HG02852 (cell line): ENCODE results near the gene NCAM1.
"Not testable (repeated sequence)": the region's sequence is repeated elsewhere in the genome, so short reads cannot be mapped to it uniquely, and the experiment has no call there.

Experiments used
- ATAC-seq: cut with Tn5 transposase; IDR thresholded peaks from one replicate; pipeline ENCODE4 v1.9.1; 2021; ENCODE audit warnings: mild to moderate bottlenecking, moderate library complexity; ENCODE audit not compliant: unreplicated experiment

The NCAM1 gene

DNA sequence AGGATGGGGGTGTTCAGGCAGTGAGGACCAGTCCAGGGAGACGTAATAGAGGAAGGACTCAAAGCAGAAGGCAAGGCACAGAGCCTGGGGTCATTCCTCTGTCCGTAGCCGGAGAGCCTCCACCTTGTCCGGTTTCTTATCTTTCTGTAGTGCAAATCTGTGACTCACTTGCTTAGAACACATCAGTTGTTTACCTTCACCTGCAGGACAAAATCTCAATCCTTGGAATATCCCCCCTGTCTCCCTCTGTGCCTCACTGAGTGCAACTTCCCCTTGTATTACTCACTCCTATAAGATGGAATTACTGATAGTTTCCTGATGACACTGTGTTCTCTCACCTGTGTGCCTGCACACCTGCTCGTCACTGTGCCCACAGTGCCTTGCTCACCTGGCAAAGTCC is 332.7 kb downstream of the NCAM1 start:
- ATAC-seq = no peak

DNA sequence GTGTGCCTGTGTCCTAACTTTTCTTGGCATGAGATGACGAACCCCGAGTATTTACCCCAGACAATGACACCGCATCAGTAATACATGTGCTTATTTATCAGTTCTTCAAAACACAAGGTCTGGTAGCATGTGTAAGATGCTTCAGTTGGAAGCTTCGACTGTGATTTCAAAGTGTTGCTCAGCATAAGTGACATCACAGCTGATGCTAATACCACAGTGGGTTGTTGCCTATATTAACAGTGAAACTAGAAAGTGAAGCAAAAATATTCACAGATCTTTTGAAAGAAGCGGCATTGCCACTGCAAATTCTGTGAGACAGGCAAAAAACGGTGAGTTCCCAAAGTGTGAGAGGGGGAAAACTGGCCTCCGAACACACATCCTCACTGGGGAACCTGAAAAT is 334.8 kb downstream of the NCAM1 start:
- ATAC-seq = no peak

DNA sequence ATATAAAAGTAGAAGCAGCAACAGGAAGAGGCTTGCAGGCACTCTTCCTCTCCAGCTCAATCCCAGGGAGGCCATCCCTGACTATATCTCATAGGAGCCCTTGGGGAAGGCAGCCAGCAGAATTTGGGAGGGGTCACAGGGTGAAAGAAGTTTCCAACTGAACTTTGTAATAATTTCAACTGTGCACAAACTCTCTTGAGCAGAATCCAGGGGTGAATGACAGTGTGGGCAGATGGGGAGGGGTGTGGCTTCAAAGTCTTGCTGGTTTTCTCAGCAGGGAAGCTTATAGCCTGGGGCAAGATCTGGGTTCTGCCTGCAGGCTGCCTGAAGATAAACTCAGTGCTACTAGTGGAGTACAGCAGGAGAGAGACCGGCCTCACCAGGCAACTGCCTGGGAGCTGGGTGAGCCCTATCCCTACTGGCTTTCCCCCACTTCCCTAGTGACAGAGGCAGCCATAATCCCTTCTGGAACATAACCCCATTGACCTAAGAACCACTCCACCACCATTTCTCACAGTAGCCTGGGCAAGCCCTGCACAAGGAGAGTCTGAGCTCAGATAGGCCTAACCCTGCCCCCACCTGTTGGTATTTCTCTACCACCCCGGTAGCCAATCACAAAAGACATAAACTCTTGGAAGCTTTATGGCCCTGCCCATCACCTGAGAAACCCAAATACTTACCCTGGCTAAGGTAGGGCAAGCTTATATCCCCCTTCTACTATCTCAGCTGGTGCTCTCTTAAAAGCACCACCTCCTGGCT is 335.4 kb downstream of the NCAM1 start:
- no peak for ATAC-seq

DNA sequence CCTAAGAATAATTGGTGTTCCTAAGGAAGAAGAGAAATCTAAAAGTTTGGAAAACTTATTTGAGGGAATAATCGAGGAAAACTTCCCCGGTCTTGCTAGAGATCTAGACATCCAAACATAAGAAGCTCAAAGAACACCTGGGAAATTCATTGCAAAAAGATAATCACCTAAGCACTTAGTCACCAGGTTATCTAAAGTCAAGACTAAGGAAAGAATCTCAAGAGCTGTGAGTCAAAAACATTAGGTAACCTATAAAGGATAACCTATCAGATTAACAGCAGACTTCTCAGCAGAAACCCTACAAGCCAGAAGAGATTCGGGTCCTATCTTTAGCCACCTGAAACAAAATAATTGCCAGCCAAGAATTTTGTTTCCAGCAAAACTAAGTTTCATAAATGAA is 337.3 kb downstream of the NCAM1 start:
- ATAC-seq = not testable (repeated sequence)

DNA sequence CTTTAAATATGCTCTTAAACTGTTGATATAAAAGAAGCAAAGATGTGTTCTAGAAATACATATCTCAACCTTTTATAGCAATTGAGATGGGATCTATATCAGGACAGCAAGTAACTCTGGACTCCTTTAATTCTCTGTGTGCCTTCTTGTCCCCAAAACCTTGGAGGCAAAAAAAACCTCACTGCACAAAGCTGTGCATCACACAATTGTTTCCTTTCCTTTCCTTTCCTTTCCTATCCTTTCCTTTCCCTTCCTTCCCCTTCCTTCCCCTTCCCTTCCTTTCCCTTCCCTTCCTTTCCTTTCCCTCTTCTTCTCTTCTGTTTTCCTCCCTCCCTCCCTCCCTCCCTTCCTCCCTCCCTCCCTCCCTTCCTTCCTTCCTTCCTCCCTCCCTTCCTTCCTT is 343.7 kb downstream of the NCAM1 start:
- no peak for ATAC-seq

DNA sequence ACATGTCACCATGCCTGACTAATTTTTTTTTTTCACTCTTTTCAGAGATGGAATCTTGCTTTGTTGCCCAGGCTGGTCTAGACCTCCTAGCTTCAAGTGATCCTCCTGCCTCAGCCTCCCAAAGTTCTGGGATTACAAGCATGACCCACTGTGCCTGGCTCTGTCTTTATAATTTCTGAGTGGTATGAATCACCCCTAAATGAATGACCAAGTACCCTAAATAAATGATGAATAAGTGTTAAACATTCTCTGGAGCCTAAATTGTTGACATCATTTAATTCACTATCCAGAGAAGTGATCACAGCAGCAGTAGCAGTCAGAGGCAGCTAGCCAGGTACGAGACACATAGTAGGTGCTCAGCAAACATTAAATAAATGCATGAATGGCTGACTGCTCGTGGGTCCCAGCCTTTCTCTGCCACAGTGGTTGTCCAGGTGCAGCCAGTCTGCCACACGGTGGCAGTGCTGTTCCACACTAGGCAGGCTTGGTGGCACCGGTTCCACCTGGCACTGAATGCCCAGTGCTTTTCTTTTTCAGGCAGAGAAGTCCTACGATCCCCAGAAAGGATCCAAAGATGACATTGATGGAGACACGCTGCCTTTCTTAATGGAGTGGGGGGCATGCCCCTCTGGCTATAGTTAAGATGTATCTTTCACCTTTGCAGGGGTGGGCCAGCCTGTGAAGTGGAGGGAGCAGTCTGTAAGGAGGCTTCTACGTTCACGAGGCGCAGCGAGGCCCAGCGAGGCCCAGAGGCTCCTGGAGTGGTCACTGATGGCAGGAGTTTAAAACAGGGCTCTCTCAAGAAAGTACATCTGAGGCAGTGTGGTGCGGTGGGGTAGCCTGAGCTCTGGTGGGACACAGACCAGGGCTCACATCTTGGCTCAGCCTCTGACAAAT is 344.5 kb downstream of the NCAM1 start:
- ATAC-seq = peak; percentile 70

DNA sequence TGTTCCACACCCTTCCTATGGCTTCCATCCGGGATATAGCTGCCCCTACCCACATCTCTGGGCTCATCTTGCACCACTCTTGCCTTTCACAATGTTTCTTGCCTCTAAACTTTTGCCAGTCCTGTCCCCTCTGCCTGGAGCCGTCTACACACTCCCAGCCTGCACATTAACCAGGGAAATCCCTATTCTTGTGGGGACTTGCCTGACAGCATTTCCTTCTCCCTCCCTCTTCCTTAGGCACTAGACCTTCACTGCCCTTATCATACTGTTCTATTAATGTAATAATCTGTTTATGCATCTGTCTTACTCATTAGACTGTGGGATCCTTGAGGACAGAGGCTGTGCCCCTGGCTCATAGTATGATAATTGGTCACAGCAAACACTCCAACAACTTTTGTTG is 347.4 kb downstream of the NCAM1 start:
- no peak for ATAC-seq

DNA sequence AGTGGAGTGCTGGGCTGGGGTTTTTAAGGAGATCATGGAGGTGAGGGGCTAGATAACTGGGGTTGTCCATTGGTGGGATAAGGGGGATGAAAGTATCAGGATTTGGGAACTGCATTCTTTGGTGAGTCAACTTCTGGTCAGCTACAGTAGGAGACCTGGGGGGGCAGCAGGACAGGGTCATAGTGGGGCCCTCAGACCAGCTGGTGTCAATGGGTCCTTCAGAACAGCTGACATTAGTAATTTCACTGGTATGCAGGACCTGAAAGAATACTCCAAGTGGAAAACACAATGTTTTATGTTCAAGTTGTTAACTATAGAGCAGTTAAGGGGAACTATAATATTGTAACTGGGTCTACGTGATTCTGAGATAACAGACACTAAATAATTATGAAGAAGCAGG is 350.3 kb downstream of the NCAM1 start:
- no peak for ATAC-seq

DNA sequence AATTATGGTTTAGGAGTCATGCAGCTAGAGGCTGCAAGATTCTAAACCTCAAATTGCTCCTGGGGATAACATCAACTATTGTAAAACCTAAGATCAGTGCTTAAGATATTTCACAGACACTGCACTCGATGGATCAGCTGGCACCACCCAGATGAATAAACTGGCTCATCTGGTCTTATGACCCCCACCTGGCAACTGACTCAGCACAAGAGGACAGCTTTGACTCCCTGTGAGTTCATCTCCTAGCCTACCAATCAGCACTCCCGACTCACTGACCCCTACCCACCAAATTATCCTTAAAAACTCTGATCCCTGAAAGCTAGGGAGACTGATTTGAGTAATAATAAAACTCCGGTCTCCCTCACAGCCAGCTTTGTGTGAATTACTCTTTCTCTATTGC is 352.4 kb downstream of the NCAM1 start:
- ATAC-seq = no peak

DNA sequence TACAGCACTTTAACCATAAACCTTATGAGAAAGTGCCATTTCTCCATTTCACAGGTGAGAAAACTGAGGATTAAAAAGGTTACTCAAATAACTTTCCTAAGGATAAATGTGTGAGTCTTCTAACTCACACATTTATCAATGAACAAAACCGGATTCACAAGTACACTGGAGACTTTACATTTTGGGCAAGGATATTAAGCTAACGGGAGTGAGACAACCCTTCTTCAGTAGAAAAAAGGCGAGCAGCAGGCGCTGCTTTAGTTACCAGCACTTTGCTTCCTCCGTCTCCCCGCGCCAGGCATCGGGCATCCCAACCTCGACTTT is 352.8 kb downstream of the NCAM1 start:
- ATAC-seq = no peak

DNA sequence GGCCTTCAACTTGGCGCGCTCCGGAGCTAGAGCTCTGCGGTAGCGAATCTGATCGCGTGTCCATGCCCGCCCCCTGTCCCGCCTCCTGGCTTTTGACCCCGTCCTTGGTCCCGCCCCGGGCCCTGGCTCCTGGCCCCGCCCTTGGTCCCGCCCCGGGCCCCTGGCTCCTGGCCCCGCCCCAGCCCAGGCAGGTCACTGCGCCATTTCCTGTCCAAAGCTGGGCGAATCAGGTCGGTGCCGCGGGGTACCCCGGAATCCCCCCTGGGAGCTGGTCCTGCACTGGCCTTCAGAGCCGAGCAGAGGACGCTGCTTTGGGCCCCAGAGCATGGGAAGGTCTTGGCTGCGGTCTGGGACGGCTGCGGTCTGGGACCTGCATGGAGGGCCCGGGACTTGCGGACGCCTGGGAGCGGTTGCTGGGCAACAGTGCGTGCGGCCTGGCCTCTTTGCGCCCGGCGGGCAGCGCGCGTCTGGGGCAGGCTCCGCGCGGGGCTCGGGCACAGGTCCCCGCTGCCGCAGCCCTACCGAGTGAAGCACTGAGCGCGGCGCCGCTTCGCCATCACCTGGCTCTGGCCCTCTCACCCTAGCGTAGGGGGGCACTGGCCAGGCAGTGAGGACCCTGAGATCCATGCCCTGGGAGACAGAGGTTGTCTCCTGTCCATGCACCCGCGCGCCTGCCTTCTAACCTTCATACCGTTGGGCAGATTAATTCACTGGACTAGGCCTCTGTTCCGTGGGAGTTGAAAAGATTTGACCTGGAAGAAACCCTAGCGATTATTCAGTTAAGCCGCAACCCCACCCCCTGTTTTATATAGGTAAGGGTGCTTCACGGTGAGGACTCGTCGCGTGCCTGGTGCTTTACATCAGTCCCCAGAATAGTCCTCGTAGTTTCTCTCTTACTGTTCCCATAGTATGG is 353.4 kb downstream of the NCAM1 start, which contains the start of gene TTC12:
TSS of gene TTC12 (plus strand) at position 195 of the 913 bp plus-strand sequence. CDS start 1,675 bp downstream, outside the sequence.
- ATAC-seq = peak; percentile 99

DNA sequence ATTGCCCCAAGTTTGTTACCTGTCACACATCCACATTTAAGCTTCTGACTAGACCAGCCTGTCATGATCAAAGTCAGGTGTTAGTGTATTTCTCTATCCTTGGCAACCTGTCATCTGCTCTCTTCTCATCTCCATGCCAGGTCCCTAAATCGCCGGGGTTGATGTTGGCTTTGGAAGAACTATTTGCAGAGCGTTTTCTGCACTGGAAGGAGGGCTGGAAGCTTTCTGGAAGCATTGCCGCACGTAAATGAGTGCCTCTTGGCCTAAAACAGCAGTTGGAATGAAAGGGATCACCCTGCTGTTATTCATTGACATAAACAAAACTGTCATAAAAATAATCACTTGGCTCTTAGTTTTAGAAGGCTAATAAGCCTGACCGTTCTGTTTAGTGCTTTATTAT is 354.6 kb downstream of the NCAM1 start:
- no peak for ATAC-seq

DNA sequence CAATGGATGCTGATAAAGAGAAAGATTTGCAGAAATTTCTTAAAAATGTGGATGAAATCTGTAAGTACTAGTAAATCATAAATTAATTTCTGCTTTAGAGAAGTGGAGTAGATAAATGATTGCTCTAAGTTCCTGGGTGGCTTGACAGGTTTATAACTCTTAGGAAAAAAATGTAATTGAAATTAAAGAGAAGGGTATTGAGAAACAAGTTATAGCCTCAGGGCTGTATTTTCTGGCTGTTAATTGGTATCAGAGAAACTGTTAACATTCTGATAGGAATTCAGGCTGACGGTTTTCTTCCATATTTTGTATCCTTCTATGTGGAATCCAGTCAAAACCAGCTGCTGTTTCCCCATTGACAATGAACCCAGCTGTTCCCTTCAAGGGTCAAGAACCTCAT is 355.0 kb downstream of the NCAM1 start:
- no peak for ATAC-seq

DNA sequence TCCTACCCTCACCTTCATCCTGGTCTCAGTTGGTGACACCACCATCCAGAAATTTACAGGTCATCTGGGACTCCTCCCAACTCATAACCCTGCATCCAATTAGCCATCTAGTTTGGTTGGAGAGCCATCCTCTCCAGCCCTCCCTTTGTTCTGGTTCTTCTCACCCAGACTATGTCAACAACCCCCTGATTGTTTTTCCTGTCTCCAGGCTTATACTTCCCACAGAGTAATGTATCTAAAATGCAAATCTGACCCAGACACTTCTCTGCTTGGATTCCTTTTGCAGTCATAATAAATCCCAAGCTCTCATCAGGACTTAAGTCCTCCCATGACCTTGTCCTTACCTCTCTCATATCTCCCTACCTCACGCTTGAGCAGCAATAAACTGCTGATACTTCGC is 356.1 kb downstream of the NCAM1 start:
- ATAC-seq = no peak

DNA sequence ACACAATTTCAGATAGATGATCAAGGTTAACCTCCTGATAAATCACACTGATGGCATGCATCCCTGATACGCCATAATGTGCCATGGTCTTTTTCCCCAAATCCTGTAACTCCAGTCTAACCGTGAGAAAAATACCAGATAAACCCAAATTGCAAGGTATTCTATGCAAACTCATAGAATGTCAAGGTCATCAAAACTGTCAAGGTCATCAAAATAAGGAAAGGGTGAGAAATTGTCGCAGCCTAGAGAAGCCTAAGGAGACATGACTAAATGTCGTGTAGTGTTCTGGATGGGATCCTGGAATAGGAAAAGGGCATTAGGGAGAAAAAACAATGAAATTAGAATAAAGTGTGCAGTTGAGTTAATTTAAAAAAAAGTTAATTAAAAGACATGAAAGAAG is 357.9 kb downstream of the NCAM1 start:
- no peak for ATAC-seq

DNA sequence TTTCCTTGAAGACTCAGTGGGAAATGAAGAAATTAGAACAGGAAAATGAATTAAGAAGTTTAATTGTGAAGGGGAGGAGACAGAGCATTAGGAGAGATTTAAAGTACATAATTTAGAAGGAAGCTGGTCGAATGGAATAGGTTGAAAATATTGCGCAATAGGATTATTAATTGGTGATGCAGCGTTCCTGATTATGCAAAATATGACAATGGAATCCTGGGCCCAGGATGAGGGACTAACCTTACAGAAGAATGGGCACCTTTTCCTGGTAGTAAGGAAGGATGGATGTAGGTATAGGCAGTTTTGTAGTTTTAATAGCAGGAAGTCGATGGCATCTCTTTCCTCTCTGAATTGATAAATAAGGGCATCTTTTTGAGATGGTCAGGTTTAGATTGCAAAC is 360.9 kb downstream of the NCAM1 start:
- no peak for ATAC-seq

DNA sequence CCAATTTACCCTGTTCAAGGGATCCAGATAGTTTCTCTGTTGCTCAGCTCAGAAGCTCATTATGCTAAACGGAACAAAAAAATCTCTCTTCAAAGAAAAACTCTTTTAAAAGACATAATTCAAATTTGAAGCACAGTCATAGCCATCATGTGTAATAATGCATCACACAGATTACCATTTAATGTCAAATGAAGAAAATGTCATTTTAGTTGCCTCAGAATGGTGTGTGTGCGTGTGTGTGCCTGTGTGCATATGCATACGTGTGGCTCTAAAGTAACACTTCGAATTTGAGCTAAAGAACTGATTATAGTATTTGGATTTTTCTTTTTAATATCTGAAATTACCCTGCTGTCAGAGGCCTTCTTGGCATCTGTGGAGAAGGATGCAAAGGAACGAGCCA is 363.0 kb downstream of the NCAM1 start:
- ATAC-seq = no peak
